GM18499 (cell line): ENCODE data around the gene ADRA2C.

ENCODE experiments used
- ATAC-seq: cut with Tn5 transposase; IDR thresholded peaks from one replicate; pipeline ENCODE4 v1.9.1; 2021; ENCODE audit warnings: moderate number of reproducible peaks; ENCODE audit not compliant: insufficient read depth, unreplicated experiment

ADRA2C gene

GRCh38 chr4:3732076-3733028 lies 33.8 kb upstream of the ADRA2C start:
- ATAC-seq, result no peak

- no peak for ATAC-seq
These were observed 33.0 kb upstream of the ADRA2C start for GRCh38 chr4:3733195-3733594.

GRCh38 chr4:3735196-3735595 lies 31.0 kb upstream of the ADRA2C start:
- ATAC-seq, result no peak

- ATAC-seq, result no peak
These were observed 29.9 kb upstream of the ADRA2C start for GRCh38 chr4:3736290-3736689.

GRCh38 chr4:3736806-3737205 lies 29.4 kb upstream of the ADRA2C start:
- ATAC-seq, result no peak

- no peak for ATAC-seq
These were observed 26.6 kb upstream of the ADRA2C start for GRCh38 chr4:3739577-3739976.

GRCh38 chr4:3740256-3740655 lies 25.9 kb upstream of the ADRA2C start:
- ATAC-seq, result no peak

- ATAC-seq, result no peak
These were observed 24.8 kb upstream of the ADRA2C start for GRCh38 chr4:3741217-3742011.

- no peak for ATAC-seq
These were observed 23.6 kb upstream of the ADRA2C start for GRCh38 chr4:3742610-3743009.

- ATAC-seq, result no peak
These were observed 22.0 kb upstream of the ADRA2C start for GRCh38 chr4:3744232-3744631.

GRCh38 chr4:3744901-3745300 lies 21.3 kb upstream of the ADRA2C start:
- ATAC-seq, result no peak

- no peak for ATAC-seq
These were observed 20.1 kb upstream of the ADRA2C start for GRCh38 chr4:3745886-3746656.

- no peak for ATAC-seq
These were observed 19.2 kb upstream of the ADRA2C start for GRCh38 chr4:3746701-3747580.

- no peak for ATAC-seq
These were observed 18.6 kb upstream of the ADRA2C start for GRCh38 chr4:3747581-3747904.

GRCh38 chr4:3748136-3748898 lies 17.9 kb upstream of the ADRA2C start:
- ATAC-seq, result no peak

GRCh38 chr4:3749081-3749480 lies 17.1 kb upstream of the ADRA2C start:
- ATAC-seq, result no peak

- ATAC-seq, result no peak
These were observed 15.9 kb upstream of the ADRA2C start for GRCh38 chr4:3750334-3750733.

- ATAC-seq, result no peak
These were observed 14.2 kb upstream of the ADRA2C start for GRCh38 chr4:3752022-3752421.
